ENCODE data around the gene ACTN1.

DNA sequence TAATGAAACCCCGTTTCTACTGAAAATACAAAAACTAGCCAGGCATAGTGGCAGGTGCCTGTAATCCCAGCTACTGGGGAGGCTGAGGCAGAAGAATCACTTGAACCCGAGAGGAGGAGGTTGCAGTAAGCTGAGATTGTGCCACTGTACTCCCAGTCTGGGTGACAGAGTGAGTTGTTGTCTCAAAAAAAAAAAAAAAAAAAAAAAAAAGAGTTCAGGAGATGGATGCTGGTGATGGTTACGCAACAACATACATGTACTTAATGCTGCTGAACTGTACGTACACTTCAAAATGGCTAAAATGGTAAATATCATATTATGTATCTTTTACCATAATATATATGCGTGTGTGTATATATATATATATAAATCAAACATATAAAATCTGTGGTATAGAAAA lies 29.0 kb downstream of the ACTN1 start:
- no peak for TF ChIP-seq SUZ12 (IDR thresholded peaks at IDR 0.05; ENCODE audit: extremely low read depth, insufficient read depth, insufficient read length)
- no peak for TF ChIP-seq YY1 (IDR thresholded peaks at IDR 0.05; ENCODE audit: insufficient read depth, insufficient read length)

Measured in NT2/D1 (cell line).